H9 (cell line): ENCODE measurements around the gene LMO1. TPM values are rescaled to one million over a fixed set of nuclear protein-coding genes. Genes with fewer than 3 reads are reported as not detected.

Experiments used
- DNase-seq: peaks from one replicate; pipeline ENCODE4 v3.0.0-alpha.2; 2017
- H2AFZ ChIP-seq: one replicate; pipeline ENCODE4 v1.6.1; 2013; ENCODE audit warnings: mild to moderate bottlenecking, low read length, control low read depth, moderate library complexity
- H2AK5ac ChIP-seq: 2 replicates; pipeline ENCODE4 v1.6.1; 2013; ENCODE audit warnings: low read length, control low read depth, mixed read lengths; ENCODE audit not compliant: insufficient read length
- H2BK120ac ChIP-seq: one replicate; pipeline ENCODE4 v1.6.1; 2013; ENCODE audit warnings: low read depth, mild to moderate bottlenecking, low read length, control low read depth, inconsistent platforms; ENCODE audit not compliant: poor library complexity, severe bottlenecking
- H2BK12ac ChIP-seq: 2 replicates; pipeline ENCODE4 v1.6.1; 2013; ENCODE audit warnings: low read length, control low read depth, mixed read lengths, low read depth; ENCODE audit not compliant: insufficient read length
- H2BK15ac ChIP-seq: 2 replicates; pipeline ENCODE4 v1.6.1; 2013; ENCODE audit warnings: low read depth, low read length, control low read depth
- H2BK20ac ChIP-seq: one replicate; pipeline ENCODE4 v1.6.1; 2013; ENCODE audit warnings: low read depth, mild to moderate bottlenecking, low read length, control low read depth, inconsistent platforms; ENCODE audit not compliant: poor library complexity, severe bottlenecking
- H2BK5ac ChIP-seq: 2 replicates; pipeline ENCODE4 v1.6.1; 2013; ENCODE audit warnings: low read length, control low read depth, mixed read lengths; ENCODE audit not compliant: insufficient read length
- H3K14ac ChIP-seq: 2 replicates; pipeline ENCODE4 v1.6.1; 2013; ENCODE audit warnings: low read length, control low read depth; ENCODE audit not compliant: insufficient read depth
- H3K18ac ChIP-seq: 2 replicates; pipeline ENCODE4 v1.6.1; 2013; ENCODE audit warnings: low read depth, mild to moderate bottlenecking, mixed read lengths, low read length, control low read depth; ENCODE audit not compliant: insufficient read length
- H3K23ac ChIP-seq: 2 replicates; pipeline ENCODE4 v1.6.1; 2013; ENCODE audit warnings: low read length, control low read depth, mixed read lengths, low read depth; ENCODE audit not compliant: insufficient read length
- H3K23me2 ChIP-seq: 2 replicates; pipeline ENCODE4 v1.6.1; 2013; ENCODE audit warnings: low read depth, mild to moderate bottlenecking, mixed read lengths, low read length, control low read depth; ENCODE audit not compliant: insufficient read length, poor library complexity, severe bottlenecking
- H3K27ac ChIP-seq: 2 replicates; pipeline ENCODE4 v1.5.1; 2013; ENCODE audit warnings: low read length, control low read depth, mixed read lengths, low read depth; ENCODE audit not compliant: insufficient read length
- H3K27me3 ChIP-seq: 2 replicates; pipeline ENCODE4 v1.6.1; 2013; ENCODE audit warnings: low read length, control low read depth, inconsistent platforms; ENCODE audit not compliant: insufficient read depth
- H3K4ac ChIP-seq: 2 replicates; pipeline ENCODE4 v1.6.1; 2013; ENCODE audit warnings: low read depth, mild to moderate bottlenecking, control low read depth, inconsistent platforms, low read length, moderate library complexity
- H3K4me1 ChIP-seq: 2 replicates; pipeline ENCODE4 v1.6.1; 2013; ENCODE audit warnings: low read length, control low read depth, inconsistent platforms; ENCODE audit not compliant: insufficient read depth
- H3K4me2 ChIP-seq: 2 replicates; pipeline ENCODE4 v1.6.1; 2013; ENCODE audit warnings: low read length, control low read depth, mixed read lengths; ENCODE audit not compliant: insufficient read length, insufficient read depth
- H3K56ac ChIP-seq: 2 replicates; pipeline ENCODE4 v1.6.1; 2013; ENCODE audit warnings: low read depth, mild to moderate bottlenecking, mixed read lengths, low read length, control low read depth; ENCODE audit not compliant: insufficient read length
- H3K79me1 ChIP-seq: 2 replicates; pipeline ENCODE4 v1.6.1; 2013; ENCODE audit warnings: low read depth, mild to moderate bottlenecking, moderate library complexity, low read length, control low read depth, inconsistent platforms; ENCODE audit not compliant: insufficient read depth, poor library complexity, severe bottlenecking
- H3K79me2 ChIP-seq: 2 replicates; pipeline ENCODE4 v1.6.1; 2013; ENCODE audit warnings: low read length, control low read depth, inconsistent platforms; ENCODE audit not compliant: insufficient read depth
- H3K9ac ChIP-seq: 2 replicates; pipeline ENCODE4 v1.6.1; 2013; ENCODE audit warnings: low read length, control low read depth, mixed read lengths; ENCODE audit not compliant: insufficient read length; ENCODE audit errors: extremely low read depth
- H3K9me3 ChIP-seq: one replicate; pipeline ENCODE4 v1.6.1; 2013; ENCODE audit warnings: low read depth, low read length, inconsistent platforms; ENCODE audit not compliant: control insufficient read depth
- H3T11ph ChIP-seq: one replicate; pipeline ENCODE4 v1.6.1; 2013; ENCODE audit warnings: mild to moderate bottlenecking, low read length, control low read depth, inconsistent platforms
- H4K20me1 ChIP-seq: one replicate; pipeline ENCODE4 v1.6.1; 2013; ENCODE audit not compliant: control insufficient read depth, insufficient read length, insufficient read depth
- H4K5ac ChIP-seq: 2 replicates; pipeline ENCODE4 v1.6.1; 2013; ENCODE audit warnings: low read depth, mild to moderate bottlenecking, mixed read lengths, low read length, control low read depth; ENCODE audit not compliant: insufficient read length
- H4K8ac ChIP-seq: replicated peaks from 2 replicates; pipeline ENCODE4 v1.6.1; 2013; ENCODE audit warnings: low read length, control low read depth, mixed read lengths, low read depth; ENCODE audit not compliant: insufficient read length
- H4K91ac ChIP-seq: 2 replicates; pipeline ENCODE4 v1.6.1; 2013; ENCODE audit warnings: low read depth, mild to moderate bottlenecking, moderate library complexity, mixed read lengths, low read length, control low read depth; ENCODE audit not compliant: insufficient read length
- H3K27ac Mint-ChIP-seq, 3 experiments: 2 replicates in 2 of 3; 3 replicates in 1 of 3; pipeline ENCODE4 v1.8.0; 2020 to 2021; ENCODE audit warnings: mixed read lengths in 3 of 3, mild to moderate bottlenecking in 1 of 3, moderate library complexity in 1 of 3
- H3K27me3 Mint-ChIP-seq: 2 replicates; pipeline ENCODE4 v1.8.0; 2021; ENCODE audit warnings: low read depth, mild to moderate bottlenecking, moderate library complexity, mixed read lengths
- H3K36me3 Mint-ChIP-seq, 3 experiments: 2 replicates in 2 of 3; 3 replicates in 1 of 3; pipeline ENCODE4 v1.8.0; 2020 to 2021; ENCODE audit warnings: low read depth in 3 of 3, mixed read lengths in 3 of 3; ENCODE audit not compliant: insufficient read depth in 1 of 3
- H3K4me1 Mint-ChIP-seq, 2 experiments: 2 replicates each; pipeline ENCODE4 v1.8.0; 2020; ENCODE audit warnings: mixed read lengths in 2 of 2
- H3K4me3 Mint-ChIP-seq, 2 experiments: 2 replicates in 1 of 2; 3 replicates in 1 of 2; pipeline ENCODE4 v1.8.0; 2020 to 2021; ENCODE audit warnings: mild to moderate bottlenecking in 2 of 2, mixed read lengths in 2 of 2, moderate library complexity in 1 of 2
- H3K9me3 Mint-ChIP-seq, 2 experiments: 2 replicates in 1 of 2; 3 replicates in 1 of 2; pipeline ENCODE4 v1.8.0; 2020; ENCODE audit warnings: mild to moderate bottlenecking in 2 of 2, mixed read lengths in 2 of 2, moderate library complexity in 1 of 2
- WGBS: extraction: QIAGEN DNeasy Blood & Tissue Kit; methylation state at CpG from one replicate; pipeline ENCODE4 v1.1.7; 2013; ENCODE audit warnings: missing lambda C conversion rate, low lambda C conversion rate, mixed read lengths; ENCODE audit not compliant: insufficient read length; ENCODE audit errors: extremely low coverage; 5-methylcytosine and 5-hydroxymethylcytosine counted together
- total RNA-seq: library from RNA; stranded (reverse); gene quantifications from 2 replicates; pipeline ENCODE4 v1.2.1, GENCODE V29; 2021
- TF ChIP-seq, protein P1 (sequence below): fragments of 200-600 bp; sonication (generic); conservative IDR thresholded peaks from 3 replicates; pipeline ENCODE4 v1.8.0; 2021; ENCODE audit warnings: antibody characterized with exemption, mild to moderate bottlenecking

LMO1 gene
- total RNA-seq, 1 experiment from 2014 or later, result 0.50 TPM

- no peak for DNase-seq
- Histone ChIP-seq H2AFZ (no peak overlapping the region), H2BK12ac (no peak overlapping the region), H4K5ac (no peak overlapping the region), H3K9me3 (no peaks in the 10 kb centered on the region), H3K4ac (no peak overlapping the region), H2BK20ac (no peak overlapping the region), H4K8ac (no peak overlapping the region), H3K4me2 (no peak overlapping the region), H3K4me1 (no peaks in the 10 kb centered on the region), H3K9ac (no peak overlapping the region), H3K23ac (no peak overlapping the region), H3K27me3 (no peaks in the 10 kb centered on the region), H3K23me2 (no peaks in the 10 kb centered on the region), H3K56ac (no peak overlapping the region), H2BK120ac (no peak overlapping the region), H2BK15ac (no peak overlapping the region), H3K27ac (no peak overlapping the region), H3K79me2 (no peaks in the 10 kb centered on the region), H4K20me1 (no peaks in the 10 kb centered on the region), H3K79me1 (no peaks in the 10 kb centered on the region), H4K91ac (no peak overlapping the region), H2AK5ac (no peak overlapping the region), H3T11ph (no peak overlapping the region), H3K14ac (no peak overlapping the region), H2BK5ac (no peak overlapping the region), H3K18ac (no peak overlapping the region)
- H3K27ac Mint-ChIP-seq, result no peak overlapping the region
- peaks cover 33% of the 10 kb centered on the region for H3K27me3 Mint-ChIP-seq
- no peaks in the 10 kb centered on the region for H3K36me3 Mint-ChIP-seq
- WGBS, result no CpG with 5 or more reads among the region's 4 CpGs
- peaks cover 4 to 5% of the 10 kb centered on the region in 2 experiments for H3K4me1 Mint-ChIP-seq
- H3K9me3 Mint-ChIP-seq, result no peaks in the 10 kb centered on the region
- TF ChIP-seq, protein P1, sequence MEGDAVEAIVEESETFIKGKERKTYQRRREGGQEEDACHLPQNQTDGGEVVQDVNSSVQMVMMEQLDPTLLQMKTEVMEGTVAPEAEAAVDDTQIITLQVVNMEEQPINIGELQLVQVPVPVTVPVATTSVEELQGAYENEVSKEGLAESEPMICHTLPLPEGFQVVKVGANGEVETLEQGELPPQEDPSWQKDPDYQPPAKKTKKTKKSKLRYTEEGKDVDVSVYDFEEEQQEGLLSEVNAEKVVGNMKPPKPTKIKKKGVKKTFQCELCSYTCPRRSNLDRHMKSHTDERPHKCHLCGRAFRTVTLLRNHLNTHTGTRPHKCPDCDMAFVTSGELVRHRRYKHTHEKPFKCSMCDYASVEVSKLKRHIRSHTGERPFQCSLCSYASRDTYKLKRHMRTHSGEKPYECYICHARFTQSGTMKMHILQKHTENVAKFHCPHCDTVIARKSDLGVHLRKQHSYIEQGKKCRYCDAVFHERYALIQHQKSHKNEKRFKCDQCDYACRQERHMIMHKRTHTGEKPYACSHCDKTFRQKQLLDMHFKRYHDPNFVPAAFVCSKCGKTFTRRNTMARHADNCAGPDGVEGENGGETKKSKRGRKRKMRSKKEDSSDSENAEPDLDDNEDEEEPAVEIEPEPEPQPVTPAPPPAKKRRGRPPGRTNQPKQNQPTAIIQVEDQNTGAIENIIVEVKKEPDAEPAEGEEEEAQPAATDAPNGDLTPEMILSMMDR, result no peak
- H3K4me3 Mint-ChIP-seq, result no peak overlapping the region
These were observed 61.9 kb downstream of the LMO1 start for GRCh38 chr11:8201644-8202365.
